DOHH2 (cell line): ENCODE results near the gene DUSP23.

Experiments
- EZH2phosphoT487 ChIP-seq: fragments of 200-600 bp; sonication (generic); IDR thresholded peaks from 2 replicates; pipeline ENCODE4 v1.6.1; 2017; ENCODE audit warnings: borderline replicate concordance, mild to moderate bottlenecking, antibody characterized with exemption, low read length, moderate library complexity, mixed read lengths
- TF ChIP-seq, protein P1 (sequence below): fragments of 200-600 bp; sonication (generic); IDR thresholded peaks from one replicate; pipeline ENCODE4 v1.5.1; 2014; ENCODE audit warnings: antibody characterized with exemption, mild to moderate bottlenecking, low read depth, low read length; ENCODE audit not compliant: poor library complexity, severe bottlenecking

DNA sequence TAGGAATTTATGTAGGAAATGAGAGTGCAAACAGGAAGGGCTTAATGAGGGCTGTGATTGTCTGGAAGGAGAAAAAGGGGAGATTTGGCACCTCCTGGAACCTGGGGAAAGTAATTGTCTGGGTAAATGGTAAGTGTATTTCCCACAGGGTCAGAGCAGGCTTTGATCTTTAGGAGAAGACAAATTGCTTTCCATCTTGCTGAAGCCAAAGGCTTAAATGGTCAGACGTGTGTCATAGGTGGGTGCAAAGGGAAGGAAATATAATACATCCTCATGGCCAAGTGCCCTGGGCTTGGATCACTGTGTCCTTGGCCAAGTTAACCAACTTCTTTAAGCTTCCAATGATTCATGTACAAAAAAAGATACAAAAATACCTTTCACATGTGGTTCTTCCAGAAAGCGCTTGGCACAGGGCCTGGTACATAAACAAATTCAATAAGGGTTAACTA, 1.3 kb upstream of the DUSP23 start:
- TF ChIP-seq, protein P1, sequence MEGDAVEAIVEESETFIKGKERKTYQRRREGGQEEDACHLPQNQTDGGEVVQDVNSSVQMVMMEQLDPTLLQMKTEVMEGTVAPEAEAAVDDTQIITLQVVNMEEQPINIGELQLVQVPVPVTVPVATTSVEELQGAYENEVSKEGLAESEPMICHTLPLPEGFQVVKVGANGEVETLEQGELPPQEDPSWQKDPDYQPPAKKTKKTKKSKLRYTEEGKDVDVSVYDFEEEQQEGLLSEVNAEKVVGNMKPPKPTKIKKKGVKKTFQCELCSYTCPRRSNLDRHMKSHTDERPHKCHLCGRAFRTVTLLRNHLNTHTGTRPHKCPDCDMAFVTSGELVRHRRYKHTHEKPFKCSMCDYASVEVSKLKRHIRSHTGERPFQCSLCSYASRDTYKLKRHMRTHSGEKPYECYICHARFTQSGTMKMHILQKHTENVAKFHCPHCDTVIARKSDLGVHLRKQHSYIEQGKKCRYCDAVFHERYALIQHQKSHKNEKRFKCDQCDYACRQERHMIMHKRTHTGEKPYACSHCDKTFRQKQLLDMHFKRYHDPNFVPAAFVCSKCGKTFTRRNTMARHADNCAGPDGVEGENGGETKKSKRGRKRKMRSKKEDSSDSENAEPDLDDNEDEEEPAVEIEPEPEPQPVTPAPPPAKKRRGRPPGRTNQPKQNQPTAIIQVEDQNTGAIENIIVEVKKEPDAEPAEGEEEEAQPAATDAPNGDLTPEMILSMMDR: no peak
- TF ChIP-seq EZH2phosphoT487: no peak
